HS-5 (cell line): ENCODE data around the gene SIRPA.

Experiments
- DNase-seq: peaks from one replicate; pipeline ENCODE4 v3.0.0-alpha.2; 2012; ENCODE audit warnings: low read depth

Gene SIRPA

DNA sequence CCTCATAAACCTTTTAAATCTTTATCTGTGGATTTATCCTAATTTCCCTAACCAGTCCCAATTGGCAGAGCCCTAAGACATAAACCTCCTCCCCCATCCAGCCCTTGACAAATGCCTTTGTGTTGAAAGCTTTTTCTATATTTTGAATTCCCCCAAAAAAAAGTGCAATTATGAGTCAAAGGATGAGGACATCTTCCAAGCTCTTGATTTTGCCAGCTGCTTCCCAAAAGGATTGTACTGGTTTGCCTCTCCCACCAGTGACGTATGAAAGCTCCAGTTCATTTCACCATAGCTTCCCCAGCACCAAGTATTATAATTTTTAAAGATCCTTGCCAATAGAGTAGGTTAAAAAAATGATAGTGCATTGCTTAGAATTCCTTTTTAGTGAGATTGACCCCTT is 38.9 kb downstream of the SIRPA start:
- DNase-seq = peak; percentile 73

- DNase-seq = peak; percentile 59
Measured at GRCh38 chr20:1934721-1935573, 39.7 kb downstream of the SIRPA start.

GRCh38 chr20:1935696-1936366 is 40.6 kb downstream of the SIRPA start:
- DNase-seq = no peak

DNA sequence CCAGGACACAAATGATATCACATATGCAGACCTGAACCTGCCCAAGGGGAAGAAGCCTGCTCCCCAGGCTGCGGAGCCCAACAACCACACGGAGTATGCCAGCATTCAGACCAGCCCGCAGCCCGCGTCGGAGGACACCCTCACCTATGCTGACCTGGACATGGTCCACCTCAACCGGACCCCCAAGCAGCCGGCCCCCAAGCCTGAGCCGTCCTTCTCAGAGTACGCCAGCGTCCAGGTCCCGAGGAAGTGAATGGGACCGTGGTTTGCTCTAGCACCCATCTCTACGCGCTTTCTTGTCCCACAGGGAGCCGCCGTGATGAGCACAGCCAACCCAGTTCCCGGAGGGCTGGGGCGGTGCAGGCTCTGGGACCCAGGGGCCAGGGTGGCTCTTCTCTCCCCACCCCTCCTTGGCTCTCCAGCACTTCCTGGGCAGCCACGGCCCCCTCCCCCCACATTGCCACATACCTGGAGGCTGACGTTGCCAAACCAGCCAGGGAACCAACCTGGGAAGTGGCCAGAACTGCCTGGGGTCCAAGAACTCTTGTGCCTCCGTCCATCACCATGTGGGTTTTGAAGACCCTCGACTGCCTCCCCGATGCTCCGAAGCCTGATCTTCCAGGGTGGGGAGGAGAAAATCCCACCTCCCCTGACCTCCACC is 42.2 kb downstream of the SIRPA start:
- no peak for DNase-seq

- DNase-seq = no peak
Measured at GRCh38 chr20:1938464-1939269, 43.5 kb downstream of the SIRPA start.

GRCh38 chr20:1939270-1939595 is 44.0 kb downstream of the SIRPA start:
- no peak for DNase-seq

DNA sequence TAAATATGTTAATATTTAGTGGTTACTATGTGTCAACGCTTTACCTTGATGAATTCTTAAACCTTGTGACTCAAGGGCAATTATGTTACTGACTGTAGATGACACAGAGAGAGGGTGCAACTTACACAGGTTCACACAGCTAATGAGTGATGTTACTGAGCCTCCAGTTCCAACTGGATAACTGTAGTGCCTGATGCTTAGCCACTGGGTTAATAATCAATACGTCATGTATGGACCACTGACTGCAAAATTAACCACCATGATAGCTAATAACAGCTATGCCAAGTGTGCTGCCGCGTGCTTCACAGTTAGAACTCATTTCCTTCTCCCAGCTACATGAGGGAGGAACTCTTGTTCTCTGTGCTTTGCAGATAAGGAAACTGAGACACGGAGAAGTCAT is 45.4 kb downstream of the SIRPA start:
- DNase-seq = no peak

- DNase-seq = no peak
Measured at GRCh38 chr20:1941226-1941625, 46.0 kb downstream of the SIRPA start.

DNA sequence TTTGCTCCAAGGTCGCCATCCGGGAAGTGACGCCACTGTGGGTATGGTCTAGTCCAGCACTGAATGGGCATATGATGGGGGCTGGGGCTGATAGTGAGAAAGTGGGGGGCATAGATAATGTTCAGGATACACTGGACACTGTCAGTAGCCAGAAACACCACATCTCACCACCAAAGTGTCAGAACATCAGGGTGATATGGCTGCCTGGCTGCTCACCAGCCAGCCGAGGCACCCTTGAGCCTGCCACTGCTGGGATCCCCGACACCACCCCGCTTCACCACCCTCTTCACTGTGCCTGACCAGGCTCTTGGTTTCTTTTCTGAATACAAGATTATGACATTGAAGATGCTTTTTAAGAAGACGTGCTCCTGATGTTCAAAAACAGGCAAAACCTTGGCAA is 46.9 kb downstream of the SIRPA start:
- no peak for DNase-seq

GRCh38 chr20:1942486-1943274 is 47.5 kb downstream of the SIRPA start:
- DNase-seq = no peak

DNA sequence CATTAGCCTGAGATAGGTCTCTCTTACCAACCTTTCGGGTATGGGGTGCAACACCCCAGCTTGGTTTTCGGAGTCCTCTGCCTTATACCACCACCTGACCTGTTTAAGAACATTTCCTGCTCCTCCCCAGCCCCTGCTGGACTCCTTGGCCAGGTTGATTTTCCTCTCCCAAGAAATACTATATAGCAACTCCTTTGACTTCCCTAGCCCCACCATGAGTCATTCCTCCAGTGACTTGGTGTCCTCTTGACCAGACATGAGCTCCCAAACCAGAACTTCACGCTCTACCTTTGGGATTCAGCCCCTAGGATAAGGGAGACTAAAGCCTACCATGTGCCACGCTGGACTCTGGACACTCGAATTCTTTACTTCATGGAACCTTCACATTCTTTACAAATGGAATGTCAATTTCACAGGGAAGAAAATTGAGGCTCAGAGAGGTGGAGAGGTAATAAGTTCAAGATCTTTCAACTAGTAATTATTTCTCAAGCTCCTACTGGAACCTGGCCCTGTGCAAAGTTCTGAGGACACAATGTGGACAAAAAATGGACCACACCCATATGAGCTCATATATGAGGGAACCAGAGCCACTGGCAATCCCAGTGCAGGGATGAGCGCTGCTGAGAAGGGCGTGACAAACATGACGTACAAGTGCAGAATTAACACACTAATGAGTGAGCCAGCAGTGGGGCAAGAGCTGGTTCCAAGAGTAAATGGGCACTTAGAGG is 48.2 kb downstream of the SIRPA start:
- no peak for DNase-seq

- no peak for DNase-seq
Measured at GRCh38 chr20:1944345-1945091, 49.3 kb downstream of the SIRPA start.

DNA sequence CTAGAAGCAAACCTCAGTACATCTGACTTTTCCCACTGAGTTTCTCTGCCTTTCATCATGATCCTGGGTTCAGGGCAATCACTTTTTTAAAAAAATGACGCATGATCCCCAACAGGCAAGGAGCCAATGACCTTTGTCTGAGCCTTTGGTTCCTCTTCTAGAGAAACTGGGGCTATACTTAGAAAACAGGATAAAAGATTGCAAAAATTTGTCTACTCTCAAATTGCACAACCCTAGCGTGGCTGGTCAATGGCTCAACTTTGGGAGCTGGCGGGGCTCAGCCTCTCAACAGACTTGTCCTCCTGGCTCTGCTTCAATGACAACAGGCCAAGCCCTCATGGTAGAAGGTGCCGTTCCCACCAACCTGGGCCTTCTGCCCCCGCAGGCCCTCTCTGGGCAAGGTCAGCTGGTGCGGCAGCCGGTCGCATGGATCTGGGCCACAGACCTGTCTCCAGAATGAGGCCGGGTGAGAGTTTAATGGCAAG is 50.0 kb downstream of the SIRPA start:
- no peak for DNase-seq

GRCh38 chr20:1945660-1946059 is 50.5 kb downstream of the SIRPA start:
- no peak for DNase-seq

- DNase-seq = no peak
Measured at GRCh38 chr20:1946442-1946761, 51.2 kb downstream of the SIRPA start.

DNA sequence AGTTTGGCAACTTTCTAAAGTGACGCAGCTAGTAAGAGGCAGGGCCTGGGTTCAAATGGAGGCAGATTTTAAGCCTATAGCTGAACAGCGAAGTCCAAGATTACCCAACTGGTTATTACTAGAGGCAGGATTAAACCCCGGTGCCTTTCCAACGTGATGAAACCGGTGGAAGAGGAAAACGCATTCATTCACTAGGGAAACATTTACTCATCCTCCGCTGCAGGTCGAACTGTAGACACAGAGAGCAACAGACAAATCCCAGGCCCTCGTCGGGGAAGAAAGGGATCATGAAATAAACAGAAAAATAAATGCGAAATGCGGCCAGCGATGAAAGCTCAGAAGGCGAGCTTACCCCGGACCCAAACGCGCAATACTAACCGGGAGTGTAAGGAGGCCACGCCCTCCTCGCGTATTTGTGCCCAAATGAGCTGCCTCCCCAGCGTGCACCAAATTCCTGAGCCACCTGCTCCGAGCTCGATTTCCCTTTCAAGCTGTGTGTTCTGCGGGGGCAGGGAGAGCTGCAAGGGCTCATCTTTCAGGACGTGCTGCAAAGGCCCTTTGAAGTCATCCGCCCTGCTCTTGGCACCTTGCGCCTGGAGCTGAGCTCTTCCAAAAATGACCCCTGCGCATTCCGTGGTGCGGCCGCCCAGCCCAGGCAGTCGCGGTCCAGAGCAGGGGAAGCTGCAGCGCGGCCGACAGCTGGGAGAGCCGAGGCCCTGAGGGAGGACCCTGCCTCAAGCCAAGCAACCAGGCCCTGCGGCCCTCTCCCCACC is 51.7 kb downstream of the SIRPA start:
- DNase-seq = no peak

GRCh38 chr20:1947535-1947846 is 52.3 kb downstream of the SIRPA start:
- no peak for DNase-seq

DNA sequence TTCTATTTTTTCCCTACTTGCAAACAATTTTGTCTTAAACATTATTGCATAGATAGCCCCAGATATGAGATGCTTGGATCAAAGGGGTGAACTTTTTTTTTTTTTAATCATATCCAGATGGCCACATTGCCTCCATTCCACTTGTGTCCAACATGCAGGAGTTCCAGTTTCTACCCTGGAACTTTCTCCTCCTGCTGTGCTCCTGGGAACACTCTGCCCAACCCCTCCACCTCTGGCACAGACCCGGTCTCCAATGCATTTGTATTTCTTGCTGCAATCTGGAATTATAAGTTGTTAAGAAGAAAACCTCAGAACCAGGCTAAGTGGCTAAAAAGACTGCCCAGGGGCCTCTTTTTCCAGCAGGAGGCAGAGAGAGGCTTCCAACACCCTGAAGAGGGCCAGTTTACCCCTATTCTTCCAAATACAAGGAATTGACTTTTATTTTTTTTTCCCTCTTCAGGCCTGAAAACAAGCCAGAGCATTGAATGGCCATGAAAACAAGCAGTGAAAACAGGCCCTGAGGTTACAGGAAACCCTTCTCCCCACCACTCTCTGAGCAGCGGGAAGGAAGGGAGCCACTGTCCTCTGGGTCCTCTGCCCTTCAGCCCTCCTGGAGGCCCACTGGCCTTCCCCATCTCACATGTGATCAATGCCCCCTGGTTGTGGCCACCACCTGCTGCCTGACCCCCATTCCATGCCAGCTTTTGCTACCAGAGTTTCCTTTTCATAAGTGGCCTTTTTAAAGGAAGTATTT is 54.3 kb downstream of the SIRPA start:
- no peak for DNase-seq

GRCh38 chr20:1950836-1951235 is 55.6 kb downstream of the SIRPA start:
- no peak for DNase-seq
